HepG2 (cell line): Measurements from ENCODE around the gene MUC21. TPM values are rescaled to one million over a fixed set of nuclear protein-coding genes. Genes with fewer than 3 reads are reported as not detected.
A peak's percentile ranks its signal among the peaks of the same experiment; 100 is the strongest.

Experiments
- ATAC-seq: fragments of 200-7000 bp; cut with Tn5 transposase; 3 replicates; pipeline ENCODE4 v1.9.1; 2020; ENCODE audit warnings: mild to moderate bottlenecking, moderate library complexity
- BruUV-seq: library from RNA; stranded (reverse); fragments of 400-500 nt; replicated peaks from 2 replicates; lab custom pipeline; 2021; lab: Mats Ljungman, UMichigan
- CTCF ChIA-PET: fragments of 300-600 bp; formaldehyde crosslinking; extraction: SDS; loops from one replicate; lab custom pipeline; 2021; ENCODE audit warnings: low total read pairs, inconsistent platforms, low intra/inter-chr PET ratio; lab: Yijun Ruan, JAX
- POLR2A ChIA-PET: fragments of 350-600 bp; sonication (Branson Sonifier 250); formaldehyde crosslinking; loops from one replicate; lab custom pipeline; 2020; ENCODE audit warnings: antibody characterized with exemption, inconsistent platforms; lab: Yijun Ruan, JAX
- DNase-seq: peaks from one replicate; pipeline ENCODE4 v3.0.0-alpha.2; 2015; ENCODE audit warnings: low spot score
- FAIRE-seq: peaks from 3 replicates; lab custom pipeline; 2011; peaks lifted over from hg19 to GRCh38; lab: Jason Lieb, UNC
- H2AFZ ChIP-seq: one replicate; pipeline ENCODE4 v1.6.1; 2011; ENCODE audit warnings: low read length, inconsistent platforms
- H3K27ac ChIP-seq: fragments of 300-600 bp; 3 replicates; pipeline ENCODE4 v1.8.0; 2011; ENCODE audit warnings: mixed run types, mild to moderate bottlenecking, mixed read lengths, low read length, inconsistent platforms; ENCODE audit not compliant: insufficient read depth; ENCODE audit errors: extremely low read length
- H3K27me3 ChIP-seq, 2 experiments: fragments of 200-600 bp in 1 of 2; 2 replicates in 1 of 2; 3 replicates in 1 of 2; pipeline versions ENCODE4 v1.6.0 to v1.8.0; 2011; ENCODE audit warnings: low read length in 2 of 2, mild to moderate bottlenecking in 2 of 2, moderate library complexity in 2 of 2, inconsistent platforms in 1 of 2; ENCODE audit not compliant: insufficient read depth in 2 of 2, control insufficient read depth in 1 of 2
- H3K36me3 ChIP-seq, 2 experiments: fragments of 200-600 bp in 1 of 2; replicated peaks in 1 of 2; 2 replicates in 1 of 2; 3 replicates in 1 of 2; pipeline versions ENCODE4 v1.5.1 to v1.8.0; 2011; ENCODE audit warnings: low read length in 2 of 2, inconsistent platforms in 1 of 2; ENCODE audit not compliant: insufficient read depth in 2 of 2, control insufficient read depth in 1 of 2
- H3K4me1 ChIP-seq: 2 replicates; pipeline ENCODE4 v1.5.1; 2012; ENCODE audit warnings: low read length, inconsistent platforms; ENCODE audit not compliant: insufficient read depth
- H3K4me2 ChIP-seq: 2 replicates; pipeline ENCODE4 v1.6.0; 2011; ENCODE audit warnings: low read depth, low read length, inconsistent platforms
- H3K4me3 ChIP-seq, 3 experiments: fragments of 200-600 bp in 1 of 3; sonication (generic), shearing (Covaris generic) in 1 of 3; replicated peaks in 1 of 3; 2 replicates each; pipeline ENCODE4 v1.5.1; 2011 to 2016; ENCODE audit warnings: low read length in 3 of 3, inconsistent platforms in 2 of 3, low read depth in 2 of 3, mild to moderate bottlenecking in 2 of 3, control low read depth in 1 of 3, mixed read lengths in 1 of 3; ENCODE audit not compliant: insufficient read depth in 1 of 3
- H3K79me2 ChIP-seq: one replicate; pipeline ENCODE4 v1.6.1; 2011; ENCODE audit warnings: low read length, inconsistent platforms; ENCODE audit not compliant: insufficient read depth
- H3K9ac ChIP-seq: 2 replicates; pipeline ENCODE4 v1.6.0; 2011; ENCODE audit warnings: mild to moderate bottlenecking, low read depth, low read length, inconsistent platforms; ENCODE audit not compliant: insufficient read depth
- H3K9me3 ChIP-seq: 2 replicates; pipeline ENCODE4 v1.5.1; 2012; ENCODE audit warnings: mild to moderate bottlenecking, low read length
- H4K20me1 ChIP-seq: 2 replicates; pipeline ENCODE4 v1.6.0; 2011; ENCODE audit warnings: inconsistent platforms, mild to moderate bottlenecking, low read length, moderate library complexity; ENCODE audit not compliant: insufficient read depth
- EZH2 ChIP-seq: conservative IDR thresholded peaks from 2 replicates; pipeline ENCODE4 v1.6.1; 2012; ENCODE audit warnings: mild to moderate bottlenecking, low read depth, low read length, moderate library complexity
- FOXA1 ChIP-seq, 2 experiments: fragments of 450-650 bp in 1 of 2; sonication (generic) in 1 of 2; formaldehyde crosslinking in 1 of 2; IDR thresholded peaks; 2 replicates each; pipeline versions ENCODE4 v1.4.0 to v1.6.1; 2016 to 2020; ENCODE audit warnings: missing genetic modification reagents in 1 of 2
- GFI1 ChIP-seq: sonication (generic); formaldehyde crosslinking; IDR thresholded peaks from 2 replicates; pipeline ENCODE4 v1.5.0; 2020; ENCODE audit warnings: missing genetic modification reagents, mild to moderate bottlenecking, borderline replicate concordance
- GMEB1 ChIP-seq: sonication (generic); formaldehyde crosslinking; IDR thresholded peaks from 2 replicates; pipeline ENCODE4 v1.5.1; 2020; ENCODE audit warnings: missing genetic modification reagents, mild to moderate bottlenecking, borderline replicate concordance
- HNRNPLL ChIP-seq: fragments of 200-400 bp; formaldehyde crosslinking; IDR thresholded peaks from 2 replicates; pipeline ENCODE4 v1.6.1; 2017; ENCODE audit warnings: mild to moderate bottlenecking, low read depth, low read length; ENCODE audit not compliant: poor library complexity, severe bottlenecking
- JDP2 ChIP-seq: sonication (generic); formaldehyde crosslinking; IDR thresholded peaks from 2 replicates; pipeline ENCODE4 v1.8.1; 2022; ENCODE audit warnings: missing genetic modification reagents, borderline replicate concordance
- NAIF1 ChIP-seq: sonication (generic); formaldehyde crosslinking; IDR thresholded peaks from 2 replicates; pipeline ENCODE4 v1.5.0; 2020; ENCODE audit warnings: mild to moderate bottlenecking, missing genetic modification reagents, borderline replicate concordance
- NR3C1 ChIP-seq: sonication (generic); formaldehyde crosslinking; IDR thresholded peaks from 2 replicates; pipeline ENCODE4 v1.4.0; 2020; ENCODE audit warnings: missing genetic modification reagents
- RXRA ChIP-seq: sonication (generic); formaldehyde crosslinking; IDR thresholded peaks from 2 replicates; pipeline ENCODE4 v1.5.1; 2020; ENCODE audit warnings: missing genetic modification reagents
- SMARCC2 ChIP-seq: fragments of 450-650 bp; IDR thresholded peaks from 2 replicates; pipeline ENCODE4 v1.6.1; 2017; ENCODE audit warnings: antibody characterized with exemption, mild to moderate bottlenecking
- YEATS2 ChIP-seq: sonication (generic); formaldehyde crosslinking; IDR thresholded peaks from 2 replicates; pipeline ENCODE4 v1.4.0; 2020; ENCODE audit warnings: missing genetic modification reagents, borderline replicate concordance
- ZBTB7B ChIP-seq: sonication (generic); formaldehyde crosslinking; IDR thresholded peaks from 2 replicates; pipeline ENCODE4 v1.4.0; 2020; ENCODE audit warnings: missing genetic modification reagents
- ZNF253 ChIP-seq: sonication (generic); formaldehyde crosslinking; IDR thresholded peaks from 2 replicates; pipeline ENCODE4 v1.8.0; 2022; ENCODE audit warnings: mild to moderate bottlenecking, missing genetic modification reagents, borderline replicate concordance
- ZNF446 ChIP-seq: sonication (generic); formaldehyde crosslinking; IDR thresholded peaks from 2 replicates; pipeline ENCODE4 v1.5.0; 2020; ENCODE audit warnings: mild to moderate bottlenecking, missing genetic modification reagents
- ZNF746 ChIP-seq: sonication (generic); formaldehyde crosslinking; IDR thresholded peaks from 2 replicates; pipeline ENCODE4 v1.8.0; 2022; ENCODE audit warnings: mild to moderate bottlenecking, missing genetic modification reagents
- ZNF839 ChIP-seq: sonication (generic); formaldehyde crosslinking; IDR thresholded peaks from 2 replicates; pipeline ENCODE4 v1.4.0; 2020; ENCODE audit warnings: missing genetic modification reagents, mild to moderate bottlenecking, borderline replicate concordance
- WGBS: methylation state at CpG from one replicate; pipeline ENCODE4 v1.1.6; 2017; ENCODE audit warnings: low lambda C conversion rate; 5-methylcytosine and 5-hydroxymethylcytosine counted together
- in situ Hi-C: cut with HindIII; loops from 2 replicates; pipeline ENCODE4 v1.10.0; 2017; ENCODE audit warnings: low pct_unique_long_range_greater_than_20kb; ENCODE audit not compliant: extremely low pct_ligation_motif_present
- intact Hi-C: fragments of 100-400 bp; cut with micrococcal nuclease; formaldehyde crosslinking; loops from one replicate; pipeline ENCODE4 v1.10.0; 2022; ENCODE audit not compliant: unreplicated experiment
- polyA plus RNA-seq, 8 experiments: library from polyadenylated mRNA; depleted of rRNA in 3 of 8; stranded (reverse) in 7 of 8; unstranded in 1 of 8; fragments of >200 nt; fragmentation: Illumina TruSeq in 4 of 8; extraction: Trizol in 4 of 8; gene quantifications; 2 replicates each; pipeline versions ENCODE4 v1.2.1 to v1.2.3, GENCODE V29; 2011 to 2016; ENCODE audit warnings: low read depth in 4 of 8, missing spikeins in 1 of 8, mixed read lengths in 1 of 8; ENCODE audit not compliant: insufficient read depth in 1 of 8
- total RNA-seq, 5 experiments: library from RNA; depleted of rRNA; stranded (reverse); fragments of >200 nt; fragmentation: Illumina TruSeq; extraction: Trizol; gene quantifications; 2 replicates each; pipeline ENCODE4 v1.2.3, GENCODE V29; 2016; ENCODE audit warnings: low read depth in 1 of 5
- TF ChIP-seq, protein P1 (sequence below): sonication (generic); formaldehyde crosslinking; IDR thresholded peaks from 2 replicates; pipeline ENCODE4 v1.9.0; 2022; ENCODE audit warnings: missing genetic modification reagents, mild to moderate bottlenecking, borderline replicate concordance

Gene MUC21
- total and polyA plus RNA-seq, 2 of the 13 experiments (the other 11 are each of a cell fraction or from before 2014, with no cell fraction given) = not detected

- CTCF ChIA-PET = no interaction called here
- H3K79me2 ChIP-seq = no peaks in the 10 kb centered on the region
- WGBS = 5% methylated on average over 8 of the region's 8 CpGs
- no peak for TF ChIP-seq ZNF253 (CRISPR knock-in tag)
- TF ChIP-seq EZH2 = peak; percentile 68; the same call in 1 of the 2 replicates
- no peak for TF ChIP-seq ZNF446 (CRISPR knock-in tag)
- TF ChIP-seq, all 625 proteins: peak for 1
- in situ Hi-C loops = no loop called here
- Histone ChIP-seq H3K4me2 (no peak overlapping the region), H4K20me1 (no peaks in the 10 kb centered on the region), H3K9me3 (no peaks in the 10 kb centered on the region), H2AFZ (no peak overlapping the region), H3K27me3 (peaks cover 0 to 12% of the 10 kb centered on the region in 2 experiments; a peak in 2 of 5 replicates), H3K4me1 (peaks cover 22% of the 10 kb centered on the region), H3K36me3 (no peaks in the 10 kb centered on the region), H3K9ac (no peak overlapping the region), H3K4me3 (no peak overlapping the region), H3K27ac (no peak overlapping the region)
- BruUV-seq = no TSS peak
- ATAC-seq (no peak), DNase-seq (no peak), FAIRE-seq (no peak)
- intact Hi-C loops = no loop called here
- POLR2A ChIA-PET = no interaction called here
Measured at GRCh38 chr6:31007694-31008093, 24.2 kb downstream of the MUC21 start.

DNA sequence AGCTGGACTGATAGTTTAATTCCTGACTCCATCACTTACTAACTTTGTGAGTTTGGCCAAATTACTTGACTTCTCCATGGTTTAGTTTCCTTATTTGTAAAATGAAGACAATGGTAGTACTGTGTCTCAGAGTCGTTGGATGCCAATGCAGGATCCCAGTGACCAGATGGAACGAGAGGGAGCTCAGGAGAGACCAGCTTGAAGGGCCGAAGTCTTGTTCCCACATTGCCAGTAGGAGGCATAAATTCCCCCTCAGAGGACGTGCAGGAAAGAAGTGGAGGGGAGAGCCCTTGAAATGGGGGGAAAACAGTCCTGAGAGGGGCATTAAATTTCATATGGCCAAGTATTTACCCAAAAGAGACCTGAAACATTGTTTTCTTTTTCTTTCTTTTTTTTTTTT is 24.6 kb downstream of the MUC21 start:
- no peak overlapping the region for H3K4me3 ChIP-seq
- H4K20me1 ChIP-seq = no peaks in the 10 kb centered on the region
- no TSS peak for BruUV-seq
- ATAC-seq = no peak
- no peak overlapping the region for H3K4me2 ChIP-seq
- no peaks in the 10 kb centered on the region for H3K79me2 ChIP-seq
- no peak for DNase-seq
- TF ChIP-seq JDP2 = no peak
- no peak for TF ChIP-seq RXRA (CRISPR knock-in tag)
- TF ChIP-seq GMEB1 (CRISPR knock-in tag) = no peak
- TF ChIP-seq YEATS2 (CRISPR knock-in tag) = no peak
- TF ChIP-seq ZBTB7B (CRISPR knock-in tag) = no peak
- TF ChIP-seq FOXA1 (IDR thresholded peaks at IDR 0.05) = no peak
- no peak for TF ChIP-seq FOXA1 (CRISPR knock-in tag; IDR thresholded peaks at IDR 0.05)
- no peak for TF ChIP-seq NR3C1 (CRISPR knock-in tag)
- no peak for TF ChIP-seq ZNF839 (CRISPR knock-in tag)
- no peak for TF ChIP-seq ZNF746 (CRISPR knock-in tag)
- no peak for TF ChIP-seq GFI1 (CRISPR knock-in tag)
- TF ChIP-seq HNRNPLL = no peak
- TF ChIP-seq SMARCC2 = no peak
- TF ChIP-seq, protein P1, sequence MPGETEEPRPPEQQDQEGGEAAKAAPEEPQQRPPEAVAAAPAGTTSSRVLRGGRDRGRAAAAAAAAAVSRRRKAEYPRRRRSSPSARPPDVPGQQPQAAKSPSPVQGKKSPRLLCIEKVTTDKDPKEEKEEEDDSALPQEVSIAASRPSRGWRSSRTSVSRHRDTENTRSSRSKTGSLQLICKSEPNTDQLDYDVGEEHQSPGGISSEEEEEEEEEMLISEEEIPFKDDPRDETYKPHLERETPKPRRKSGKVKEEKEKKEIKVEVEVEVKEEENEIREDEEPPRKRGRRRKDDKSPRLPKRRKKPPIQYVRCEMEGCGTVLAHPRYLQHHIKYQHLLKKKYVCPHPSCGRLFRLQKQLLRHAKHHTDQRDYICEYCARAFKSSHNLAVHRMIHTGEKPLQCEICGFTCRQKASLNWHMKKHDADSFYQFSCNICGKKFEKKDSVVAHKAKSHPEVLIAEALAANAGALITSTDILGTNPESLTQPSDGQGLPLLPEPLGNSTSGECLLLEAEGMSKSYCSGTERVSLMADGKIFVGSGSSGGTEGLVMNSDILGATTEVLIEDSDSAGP (CRISPR knock-in tag) = no peak
- TF ChIP-seq NAIF1 (CRISPR knock-in tag) = no peak
- TF ChIP-seq, all 625 proteins: peak for 0
- H3K36me3 ChIP-seq = no peaks in the 10 kb centered on the region
- H3K27me3 ChIP-seq = peaks cover 0 to 12% of the 10 kb centered on the region in 2 experiments; a peak in 2 of 5 replicates
- H2AFZ ChIP-seq = no peak overlapping the region
- H3K9ac ChIP-seq = no peak overlapping the region
- H3K27ac ChIP-seq = no peak overlapping the region
- 36% methylated on average over 4 of the region's 4 CpGs for WGBS
- intact Hi-C loops = no loop called here
- no peaks in the 10 kb centered on the region for H3K9me3 ChIP-seq
- ChIA-PET POLR2A (no interaction called here), CTCF (no interaction called here)
- peaks cover 22% of the 10 kb centered on the region for H3K4me1 ChIP-seq
- no peak for FAIRE-seq
- in situ Hi-C loops = no loop called here
